Neural cell (in vitro differentiated cells): Measurements from ENCODE around the gene CMTM5. TPM values are rescaled to one million over a fixed set of nuclear protein-coding genes. Genes with fewer than 3 reads are reported as not detected.

Experiments used
- H2AFZ ChIP-seq: fragments of 200-600, 300-800 bp; sonication (generic), shearing (Covaris generic); 2 replicates; pipeline ENCODE4 v1.6.0; 2014; ENCODE audit warnings: low read depth, mild to moderate bottlenecking, antibody characterized with exemption, low read length, moderate library complexity
- H3F3A ChIP-seq: fragments of 200-600 bp; shearing (Covaris generic); 2 replicates; pipeline ENCODE4 v1.6.1; 2016; ENCODE audit warnings: mild to moderate bottlenecking, moderate library complexity, mixed read lengths, antibody characterized with exemption, low read length; ENCODE audit not compliant: insufficient read depth, poor library complexity, severe bottlenecking
- H3K27ac ChIP-seq: fragments of 200-600, 300-800 bp; sonication (generic), shearing (Covaris generic); 2 replicates; pipeline ENCODE4 v1.5.1; 2014; ENCODE audit warnings: mild to moderate bottlenecking, low read length, moderate library complexity
- H3K27me3 ChIP-seq: fragments of 300-800, 200-600 bp; sonication (generic), shearing (Covaris generic); 2 replicates; pipeline ENCODE4 v1.6.0; 2014; ENCODE audit warnings: mild to moderate bottlenecking, low read depth, low read length, moderate library complexity; ENCODE audit not compliant: insufficient read depth
- H3K36me3 ChIP-seq: fragments of 300-800, 200-600 bp; sonication (generic), shearing (Covaris generic); 2 replicates; pipeline ENCODE4 v1.5.1; 2014; ENCODE audit warnings: mild to moderate bottlenecking, antibody characterized with exemption, low read length, moderate library complexity; ENCODE audit not compliant: insufficient read depth
- H3K4me2 ChIP-seq: fragments of 300-800, 200-600 bp; sonication (generic), shearing (Covaris generic); 2 replicates; pipeline ENCODE4 v1.6.0; 2014; ENCODE audit warnings: mild to moderate bottlenecking, low read length
- H3K4me3 ChIP-seq: fragments of 300-800, 200-600 bp; sonication (generic), shearing (Covaris generic); 2 replicates; pipeline ENCODE4 v1.5.1; 2014; ENCODE audit warnings: mild to moderate bottlenecking, low read length, moderate library complexity
- H3K79me2 ChIP-seq: fragments of 200-600 bp; shearing (Covaris generic); replicated peaks from 2 replicates; pipeline ENCODE4 v1.6.0; 2014; ENCODE audit warnings: mild to moderate bottlenecking, low read length, moderate library complexity; ENCODE audit not compliant: insufficient read depth
- H3K9ac ChIP-seq: fragments of 300-800, 200-600 bp; sonication (generic), shearing (Covaris generic); 2 replicates; pipeline ENCODE4 v1.6.1; 2016; ENCODE audit warnings: mild to moderate bottlenecking, low read length, mixed read lengths
- H3K9me2 ChIP-seq: fragments of 200-600 bp; shearing (Covaris generic); 2 replicates; pipeline ENCODE4 v1.6.1; 2016; ENCODE audit warnings: mild to moderate bottlenecking, low read length, mixed read lengths; ENCODE audit not compliant: insufficient read depth
- H3K9me3 ChIP-seq: fragments of 200-600, 300-800 bp; sonication (generic), shearing (Covaris generic); 2 replicates; pipeline ENCODE4 v1.6.1; 2016; ENCODE audit warnings: mild to moderate bottlenecking, mixed run types, low read length, moderate library complexity, mixed read lengths
- H4K20me1 ChIP-seq: fragments of 200-600 bp; shearing (Covaris generic); 2 replicates; pipeline ENCODE4 v1.6.1; 2016; ENCODE audit warnings: mild to moderate bottlenecking, mixed run types; ENCODE audit not compliant: insufficient read depth
- EP300 ChIP-seq: fragments of 450-650 bp; conservative IDR thresholded peaks from 2 replicates; pipeline ENCODE4 v1.6.1; 2014; ENCODE audit warnings: antibody characterized with exemption, mild to moderate bottlenecking, moderate library complexity; ENCODE audit not compliant: poor library complexity, severe bottlenecking
- EZH2 ChIP-seq: fragments of 200-600, 300-800 bp; shearing (Covaris generic), sonication (generic); IDR thresholded peaks from 2 replicates; pipeline ENCODE4 v1.6.1; 2014; ENCODE audit warnings: antibody characterized with exemption, low read length, borderline replicate concordance, mild to moderate bottlenecking; ENCODE audit not compliant: insufficient read depth, poor library complexity, severe bottlenecking
- MXI1 ChIP-seq: fragments of 450-650 bp; conservative IDR thresholded peaks from 2 replicates; pipeline ENCODE4 v1.6.1; 2014; ENCODE audit warnings: antibody characterized with exemption, mild to moderate bottlenecking; ENCODE audit not compliant: poor library complexity, severe bottlenecking
- POLR2AphosphoS5 ChIP-seq: IDR thresholded peaks from 2 replicates; pipeline ENCODE4 v1.6.1; 2012
- RAD21 ChIP-seq: fragments of 450-650 bp; conservative IDR thresholded peaks from 2 replicates; pipeline ENCODE4 v1.6.1; 2014; ENCODE audit warnings: antibody characterized with exemption, mild to moderate bottlenecking, moderate library complexity
- SMC3 ChIP-seq: fragments of 450-650 bp; conservative IDR thresholded peaks from 2 replicates; pipeline ENCODE4 v1.6.1; 2014; ENCODE audit warnings: antibody characterized with exemption, mild to moderate bottlenecking, moderate library complexity; ENCODE audit not compliant: poor library complexity
- TAF1 ChIP-seq: IDR thresholded peaks from 2 replicates; pipeline ENCODE4 v1.6.1; 2012; ENCODE audit warnings: low read depth
- polyA plus RNA-seq: library from polyadenylated mRNA; depleted of rRNA; stranded (reverse); fragments of >200 nt; gene quantifications from 2 replicates; pipeline ENCODE4 v1.2.3, GENCODE V29; 2014
- TF ChIP-seq, protein P1 (sequence below): IDR thresholded peaks from 2 replicates; pipeline ENCODE4 v1.6.1; 2012; ENCODE audit warnings: borderline replicate concordance
- TF ChIP-seq, protein P2 (sequence below): fragments of 450-650 bp; IDR thresholded peaks from 2 replicates; pipeline ENCODE4 v1.5.1; 2014; ENCODE audit warnings: antibody characterized with exemption, mild to moderate bottlenecking, moderate library complexity; ENCODE audit not compliant: poor library complexity, severe bottlenecking

The CMTM5 gene
- polyA plus RNA-seq, 1 donor from 2014 or later = not detected

DNA sequence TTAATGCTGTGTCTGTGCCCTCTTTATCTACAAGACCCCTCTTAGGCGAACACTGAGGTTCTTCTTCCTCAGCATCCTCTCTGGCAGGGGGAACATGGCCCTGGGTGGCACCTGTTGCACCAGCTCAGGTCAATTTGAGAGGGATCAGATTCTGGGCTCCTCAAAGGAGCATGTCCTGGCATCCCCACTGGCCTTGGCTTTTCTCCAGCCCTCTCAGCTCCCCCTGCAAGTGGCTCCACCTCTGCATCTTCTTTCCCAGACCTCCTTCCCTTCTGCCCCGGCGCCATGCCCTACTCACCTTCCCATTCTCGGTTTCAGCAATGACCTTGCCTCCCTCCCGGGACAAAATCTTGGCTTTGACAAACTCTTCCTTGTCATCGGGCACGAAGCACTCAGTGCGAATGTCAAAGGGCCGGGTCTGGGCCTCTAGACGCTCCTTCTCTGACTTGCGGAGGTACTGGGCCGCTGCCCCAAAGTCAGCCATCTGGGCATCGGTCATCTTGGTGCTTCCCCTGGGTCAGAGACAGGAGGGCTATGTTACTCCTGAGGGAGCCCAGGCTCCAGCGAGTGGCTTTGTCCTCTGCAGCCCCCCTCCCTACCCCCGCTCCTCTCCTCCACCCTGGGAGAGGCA lies 30.0 kb downstream of the CMTM5 start:
- H3K9me3 ChIP-seq = no peaks in the 10 kb centered on the region
- no peaks in the 10 kb centered on the region for H3K79me2 ChIP-seq
- no peak overlapping the region for H2AFZ ChIP-seq
- no peak overlapping the region for H3K9ac ChIP-seq
- TF ChIP-seq SMC3 (no peak), EZH2 (no peak), TAF1 (no peak), RAD21 (no peak), POLR2AphosphoS5 (no peak), MXI1 (no peak), EP300 (no peak)
- TF ChIP-seq, protein P1, sequence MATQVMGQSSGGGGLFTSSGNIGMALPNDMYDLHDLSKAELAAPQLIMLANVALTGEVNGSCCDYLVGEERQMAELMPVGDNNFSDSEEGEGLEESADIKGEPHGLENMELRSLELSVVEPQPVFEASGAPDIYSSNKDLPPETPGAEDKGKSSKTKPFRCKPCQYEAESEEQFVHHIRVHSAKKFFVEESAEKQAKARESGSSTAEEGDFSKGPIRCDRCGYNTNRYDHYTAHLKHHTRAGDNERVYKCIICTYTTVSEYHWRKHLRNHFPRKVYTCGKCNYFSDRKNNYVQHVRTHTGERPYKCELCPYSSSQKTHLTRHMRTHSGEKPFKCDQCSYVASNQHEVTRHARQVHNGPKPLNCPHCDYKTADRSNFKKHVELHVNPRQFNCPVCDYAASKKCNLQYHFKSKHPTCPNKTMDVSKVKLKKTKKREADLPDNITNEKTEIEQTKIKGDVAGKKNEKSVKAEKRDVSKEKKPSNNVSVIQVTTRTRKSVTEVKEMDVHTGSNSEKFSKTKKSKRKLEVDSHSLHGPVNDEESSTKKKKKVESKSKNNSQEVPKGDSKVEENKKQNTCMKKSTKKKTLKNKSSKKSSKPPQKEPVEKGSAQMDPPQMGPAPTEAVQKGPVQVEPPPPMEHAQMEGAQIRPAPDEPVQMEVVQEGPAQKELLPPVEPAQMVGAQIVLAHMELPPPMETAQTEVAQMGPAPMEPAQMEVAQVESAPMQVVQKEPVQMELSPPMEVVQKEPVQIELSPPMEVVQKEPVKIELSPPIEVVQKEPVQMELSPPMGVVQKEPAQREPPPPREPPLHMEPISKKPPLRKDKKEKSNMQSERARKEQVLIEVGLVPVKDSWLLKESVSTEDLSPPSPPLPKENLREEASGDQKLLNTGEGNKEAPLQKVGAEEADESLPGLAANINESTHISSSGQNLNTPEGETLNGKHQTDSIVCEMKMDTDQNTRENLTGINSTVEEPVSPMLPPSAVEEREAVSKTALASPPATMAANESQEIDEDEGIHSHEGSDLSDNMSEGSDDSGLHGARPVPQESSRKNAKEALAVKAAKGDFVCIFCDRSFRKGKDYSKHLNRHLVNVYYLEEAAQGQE = no peak
- TF ChIP-seq, protein P2, sequence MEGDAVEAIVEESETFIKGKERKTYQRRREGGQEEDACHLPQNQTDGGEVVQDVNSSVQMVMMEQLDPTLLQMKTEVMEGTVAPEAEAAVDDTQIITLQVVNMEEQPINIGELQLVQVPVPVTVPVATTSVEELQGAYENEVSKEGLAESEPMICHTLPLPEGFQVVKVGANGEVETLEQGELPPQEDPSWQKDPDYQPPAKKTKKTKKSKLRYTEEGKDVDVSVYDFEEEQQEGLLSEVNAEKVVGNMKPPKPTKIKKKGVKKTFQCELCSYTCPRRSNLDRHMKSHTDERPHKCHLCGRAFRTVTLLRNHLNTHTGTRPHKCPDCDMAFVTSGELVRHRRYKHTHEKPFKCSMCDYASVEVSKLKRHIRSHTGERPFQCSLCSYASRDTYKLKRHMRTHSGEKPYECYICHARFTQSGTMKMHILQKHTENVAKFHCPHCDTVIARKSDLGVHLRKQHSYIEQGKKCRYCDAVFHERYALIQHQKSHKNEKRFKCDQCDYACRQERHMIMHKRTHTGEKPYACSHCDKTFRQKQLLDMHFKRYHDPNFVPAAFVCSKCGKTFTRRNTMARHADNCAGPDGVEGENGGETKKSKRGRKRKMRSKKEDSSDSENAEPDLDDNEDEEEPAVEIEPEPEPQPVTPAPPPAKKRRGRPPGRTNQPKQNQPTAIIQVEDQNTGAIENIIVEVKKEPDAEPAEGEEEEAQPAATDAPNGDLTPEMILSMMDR = no peak
- no peaks in the 10 kb centered on the region for H3K36me3 ChIP-seq
- H3K27ac ChIP-seq = no peak overlapping the region
- no peaks in the 10 kb centered on the region for H3K27me3 ChIP-seq
- H3K4me2 ChIP-seq = no peak overlapping the region
- H3K9me2 ChIP-seq = no peaks in the 10 kb centered on the region
- H3K4me3 ChIP-seq = no peak overlapping the region
- H4K20me1 ChIP-seq = no peaks in the 10 kb centered on the region
- no peaks in the 10 kb centered on the region for H3F3A ChIP-seq

DNA sequence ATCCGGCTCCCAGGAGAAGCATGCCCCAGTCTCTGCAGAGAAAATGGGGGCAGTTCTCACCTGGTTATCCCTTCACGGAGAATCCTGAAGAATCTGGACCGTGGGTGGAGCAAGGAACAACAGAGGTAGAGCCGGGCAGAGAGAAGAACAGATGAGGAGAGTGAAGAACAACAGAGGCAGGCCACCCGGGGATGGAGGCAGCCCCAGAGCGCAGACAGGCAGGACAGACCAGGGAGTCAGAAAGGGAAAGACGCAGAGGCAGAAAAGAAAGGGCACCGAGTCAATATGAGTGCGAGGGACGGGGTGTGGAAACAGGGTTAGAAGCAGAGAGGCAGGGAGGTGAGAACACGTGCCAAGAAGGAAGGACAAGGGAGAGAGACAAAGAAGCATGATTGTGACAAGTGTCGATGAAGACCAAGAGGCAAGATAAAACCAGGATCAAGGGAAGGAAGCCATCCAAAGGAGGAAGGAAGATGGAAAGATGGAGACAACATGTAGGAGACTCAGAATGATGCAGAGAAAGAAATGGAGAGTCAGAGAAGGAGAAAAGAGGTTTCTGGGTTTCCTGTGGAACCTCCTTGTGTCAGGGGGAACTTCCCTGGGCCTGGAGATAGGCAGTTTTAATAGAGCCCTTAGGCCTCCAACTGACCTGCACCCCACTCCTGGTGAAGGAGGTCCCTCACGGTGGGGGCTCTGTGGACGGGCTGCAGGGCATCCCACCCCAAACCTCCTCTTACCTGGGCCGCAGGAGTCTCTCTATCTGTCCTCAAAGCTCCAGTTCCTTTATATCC lies 30.9 kb downstream of the CMTM5 start, which contains the start of gene MYH6:
Gene MYH6, minus strand, starts transcription at position 758 of the 791 bp plus-strand sequence. CDS start 1,050 bp downstream, outside the sequence.
- H3K27me3 ChIP-seq = no peaks in the 10 kb centered on the region
- no peaks in the 10 kb centered on the region for H4K20me1 ChIP-seq
- no peaks in the 10 kb centered on the region for H3K79me2 ChIP-seq
- no peaks in the 10 kb centered on the region for H3K9me3 ChIP-seq
- H3K9me2 ChIP-seq = no peaks in the 10 kb centered on the region
- H3K27ac ChIP-seq = no peak within 1 kb of the TSS
- no peak within 1 kb of the TSS for H2AFZ ChIP-seq
- H3K4me3 ChIP-seq = no peak within 1 kb of the TSS
- H3K9ac ChIP-seq = no peak within 1 kb of the TSS
- no peak for TF ChIP-seq EZH2
- no peak for TF ChIP-seq TAF1
- TF ChIP-seq, protein P2 = no peak
- TF ChIP-seq RAD21 = no peak
- TF ChIP-seq, protein P1 = no peak
- TF ChIP-seq MXI1 = no peak
- TF ChIP-seq EP300 = no peak
- no peak for TF ChIP-seq POLR2AphosphoS5
- no peak for TF ChIP-seq SMC3
- H3K4me2 ChIP-seq = no peak within 1 kb of the TSS
- no peaks in the 10 kb centered on the region for H3F3A ChIP-seq
- H3K36me3 ChIP-seq = no peaks in the 10 kb centered on the region
